GM18858 (cell line): Measurements from ENCODE around the gene TMIGD2.

Source experiments
- ATAC-seq: cut with Tn5 transposase; IDR thresholded peaks from one replicate; pipeline ENCODE4 v1.9.1; 2021; ENCODE audit not compliant: unreplicated experiment

Gene TMIGD2

DNA sequence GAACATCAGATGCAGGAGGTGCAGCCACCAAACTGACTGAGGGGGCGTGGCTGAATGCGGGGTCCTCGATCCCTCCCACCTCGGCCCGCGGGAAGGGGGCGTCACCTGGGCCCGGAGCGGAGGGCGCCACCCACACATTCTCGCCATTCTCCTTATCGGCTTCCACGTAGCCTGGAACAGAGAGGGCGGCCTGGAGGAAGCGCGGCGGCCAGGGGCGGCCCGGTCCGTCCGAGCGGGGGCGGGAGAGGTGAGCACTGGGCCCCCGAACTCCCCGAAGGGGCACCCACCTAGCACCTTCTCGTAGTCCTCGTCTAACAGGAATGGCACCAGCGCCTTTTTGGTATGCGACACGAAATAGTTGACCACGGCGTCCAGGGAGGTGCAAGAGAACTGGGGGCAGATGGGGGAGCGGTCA lies 24.7 kb upstream of the TMIGD2 start:
- no peak for ATAC-seq

DNA sequence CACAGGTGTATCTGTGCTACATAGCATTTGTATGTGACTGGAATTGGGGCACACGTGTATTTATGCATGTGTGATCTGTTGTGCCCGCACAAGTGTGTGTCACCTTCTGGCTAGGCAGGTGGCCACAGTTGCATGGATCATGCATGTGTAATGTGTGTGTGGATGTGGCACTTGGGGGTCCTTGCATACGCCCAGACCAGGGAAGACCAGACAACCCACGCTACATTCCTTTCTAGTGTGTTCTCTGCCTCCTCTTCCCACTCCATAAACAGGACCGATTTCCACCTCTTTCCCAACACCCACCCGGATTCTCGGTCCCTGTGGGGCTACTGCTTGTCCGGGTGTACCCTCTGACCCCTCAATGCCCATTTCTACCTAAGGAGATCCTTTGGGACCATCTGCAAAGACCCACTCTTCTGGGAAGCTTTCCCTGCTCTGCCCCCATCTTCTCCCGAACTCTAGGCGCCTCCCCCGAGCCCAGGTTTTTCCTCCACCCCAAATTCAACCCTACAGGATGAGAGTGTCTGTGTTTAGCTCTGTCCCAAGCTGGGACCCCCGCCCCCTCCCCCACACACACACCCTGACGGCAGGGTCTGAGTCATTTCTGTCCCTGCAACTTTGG lies 24.1 kb upstream of the TMIGD2 start:
- no peak for ATAC-seq

DNA sequence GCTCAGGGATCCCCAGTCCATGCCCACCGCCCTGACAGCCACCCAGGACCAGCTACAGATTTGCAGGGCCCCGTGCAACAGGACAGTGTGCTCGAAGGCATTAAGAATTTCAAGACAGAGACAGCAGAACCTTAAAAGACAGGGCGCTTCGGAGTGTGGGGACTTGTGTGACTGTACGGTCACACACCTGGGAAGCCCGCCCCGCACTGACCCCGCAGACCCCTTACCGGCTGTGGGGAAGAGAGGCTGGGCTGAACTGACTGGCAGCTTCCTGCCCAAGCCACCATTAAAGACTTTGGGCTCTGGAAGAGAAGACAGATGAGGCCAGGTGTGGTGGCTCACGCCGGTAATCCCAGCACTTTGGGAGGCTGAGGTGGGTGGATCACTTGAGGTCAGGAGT lies 22.0 kb upstream of the TMIGD2 start:
- no peak for ATAC-seq

DNA sequence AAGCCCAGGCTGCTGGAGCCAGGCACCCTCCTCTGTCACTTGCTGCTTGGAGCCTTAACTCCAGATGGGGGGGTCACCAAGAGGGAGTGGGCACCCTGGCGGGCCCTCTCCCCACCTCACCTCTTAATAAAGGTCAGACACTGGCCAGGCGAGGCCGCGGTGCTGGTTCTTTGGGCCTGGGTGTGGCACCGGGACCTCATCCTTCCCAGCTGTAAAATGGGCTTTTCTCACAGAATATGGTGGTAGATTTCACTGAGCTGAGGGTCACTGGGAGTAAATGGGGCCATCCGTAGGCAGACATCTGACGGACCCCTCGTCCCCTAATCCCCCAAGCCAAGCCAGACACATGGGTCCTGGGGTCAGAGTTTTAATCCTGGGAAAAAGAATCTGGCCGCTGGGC lies 21.5 kb upstream of the TMIGD2 start:
- no peak for ATAC-seq

DNA sequence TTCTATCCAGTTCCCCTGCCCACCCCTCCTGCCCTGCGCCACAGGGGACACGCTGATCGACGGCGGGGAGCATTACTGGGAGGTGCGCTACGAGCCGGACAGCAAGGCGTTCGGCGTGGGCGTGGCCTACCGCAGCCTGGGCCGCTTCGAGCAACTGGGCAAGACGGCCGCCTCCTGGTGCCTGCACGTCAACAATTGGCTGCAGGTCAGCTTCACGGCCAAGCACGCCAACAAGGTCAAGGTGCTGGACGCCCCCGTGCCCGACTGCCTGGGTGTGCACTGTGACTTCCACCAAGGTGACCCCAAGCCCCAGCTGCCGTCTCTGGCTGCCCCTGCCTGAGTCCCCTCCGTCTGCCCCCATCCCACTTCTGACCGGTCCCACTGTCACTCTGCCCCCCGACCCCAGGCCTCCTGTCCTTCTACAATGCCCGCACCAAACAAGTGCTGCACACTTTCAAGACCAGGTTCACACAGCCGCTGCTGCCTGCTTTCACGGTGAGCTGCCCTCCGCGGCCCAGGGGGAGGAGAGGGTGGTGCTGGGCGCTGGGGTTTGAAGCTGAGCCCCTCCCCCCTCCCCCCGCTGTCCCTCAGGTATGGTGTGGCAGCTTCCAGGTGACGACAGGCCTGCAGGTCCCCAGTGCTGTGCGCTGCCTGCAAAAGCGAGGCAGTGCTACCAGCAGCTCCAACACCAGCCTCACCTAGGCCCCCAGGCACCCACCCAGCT lies 20.9 kb upstream of the TMIGD2 start:
- no peak for ATAC-seq

DNA sequence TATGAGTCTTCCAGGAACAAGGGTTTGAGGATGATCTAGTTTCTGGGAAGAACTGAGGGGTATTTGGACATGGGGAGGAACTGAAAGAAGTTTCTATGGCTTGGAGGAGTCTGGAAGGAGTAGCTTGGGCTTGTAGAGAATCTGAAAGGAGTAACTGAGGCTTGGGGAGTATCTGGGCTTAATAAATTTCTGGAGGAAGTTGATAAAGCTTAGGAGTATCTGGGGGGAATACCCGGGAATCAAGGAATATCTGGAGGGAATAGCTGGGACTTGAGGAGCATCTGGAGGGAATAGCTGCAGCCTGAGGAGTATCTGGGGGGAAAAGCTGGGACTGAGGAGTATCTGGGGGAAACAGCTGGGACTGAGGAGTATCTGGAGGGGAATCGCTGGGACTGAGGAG lies 18.2 kb upstream of the TMIGD2 start:
- no peak for ATAC-seq

DNA sequence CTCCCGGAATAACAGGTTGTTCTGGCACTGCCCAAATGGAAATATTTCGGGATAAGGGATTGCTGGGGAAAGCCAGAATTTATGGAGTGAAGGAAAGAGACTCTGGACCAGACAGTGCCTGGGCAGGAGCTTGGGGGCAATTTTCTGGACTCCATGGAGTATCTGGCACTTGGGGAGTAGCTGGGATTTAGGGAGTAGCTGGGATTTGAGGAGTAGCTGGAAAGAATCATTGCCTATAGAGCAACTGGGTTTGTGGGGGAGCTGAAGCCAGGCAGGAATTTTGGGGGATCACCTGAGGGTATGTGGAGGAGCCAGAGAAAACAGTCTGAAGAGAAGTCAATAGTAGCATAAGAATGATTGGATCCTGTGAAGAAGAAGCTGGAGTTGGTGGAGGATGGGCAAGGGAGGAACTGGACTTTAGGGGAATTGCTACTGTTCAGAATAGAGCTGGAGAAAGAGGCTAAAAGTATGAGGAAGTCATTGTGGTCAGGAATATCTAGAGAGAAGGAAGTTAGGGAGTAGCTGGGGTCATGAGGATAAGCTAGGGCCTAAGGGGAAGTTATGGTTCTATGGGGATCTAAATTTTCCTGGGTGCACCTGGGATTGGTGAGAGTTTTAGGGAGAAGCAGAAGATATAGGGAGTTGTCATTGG lies 17.0 kb upstream of the TMIGD2 start:
- no peak for ATAC-seq

DNA sequence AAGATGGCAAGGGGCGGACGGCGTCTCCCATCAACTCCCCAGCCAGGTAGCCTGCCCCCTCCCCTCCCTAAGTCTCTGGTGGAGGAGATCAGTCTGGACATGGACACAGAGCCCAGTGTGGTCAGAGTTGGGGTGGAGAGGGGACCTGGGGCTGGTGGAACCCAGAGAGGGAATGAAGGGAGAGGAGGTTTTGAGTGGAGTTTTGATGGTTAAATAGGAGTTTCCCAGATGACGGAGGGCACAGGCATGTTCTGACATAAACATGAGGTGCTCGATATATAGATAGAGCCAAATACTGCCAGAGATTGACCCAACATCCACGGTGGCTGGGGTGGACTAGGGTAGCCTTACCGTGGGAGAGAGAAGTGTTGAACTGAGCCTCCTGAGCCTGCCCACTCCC lies 16.3 kb upstream of the TMIGD2 start:
- no peak for ATAC-seq

DNA sequence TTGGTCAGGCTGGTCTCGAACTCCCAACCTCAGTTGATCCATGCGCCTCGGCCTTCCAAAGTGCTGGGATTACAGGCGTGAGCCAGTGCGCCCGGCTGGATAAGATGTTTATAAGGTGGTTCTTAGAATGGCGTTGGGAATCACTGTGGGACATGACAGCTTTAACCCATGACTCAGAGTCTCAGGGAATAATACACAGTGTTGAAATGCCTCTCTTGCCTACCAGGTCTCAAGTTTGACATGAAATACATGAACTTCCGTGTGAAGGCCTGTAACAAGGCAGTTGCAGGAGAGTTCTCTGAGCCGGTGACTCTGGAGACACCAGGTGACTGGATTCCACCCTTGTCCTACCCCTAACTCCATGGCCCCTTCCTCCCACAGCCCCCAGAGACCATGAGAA lies 14.8 kb upstream of the TMIGD2 start:
- no peak for ATAC-seq

DNA sequence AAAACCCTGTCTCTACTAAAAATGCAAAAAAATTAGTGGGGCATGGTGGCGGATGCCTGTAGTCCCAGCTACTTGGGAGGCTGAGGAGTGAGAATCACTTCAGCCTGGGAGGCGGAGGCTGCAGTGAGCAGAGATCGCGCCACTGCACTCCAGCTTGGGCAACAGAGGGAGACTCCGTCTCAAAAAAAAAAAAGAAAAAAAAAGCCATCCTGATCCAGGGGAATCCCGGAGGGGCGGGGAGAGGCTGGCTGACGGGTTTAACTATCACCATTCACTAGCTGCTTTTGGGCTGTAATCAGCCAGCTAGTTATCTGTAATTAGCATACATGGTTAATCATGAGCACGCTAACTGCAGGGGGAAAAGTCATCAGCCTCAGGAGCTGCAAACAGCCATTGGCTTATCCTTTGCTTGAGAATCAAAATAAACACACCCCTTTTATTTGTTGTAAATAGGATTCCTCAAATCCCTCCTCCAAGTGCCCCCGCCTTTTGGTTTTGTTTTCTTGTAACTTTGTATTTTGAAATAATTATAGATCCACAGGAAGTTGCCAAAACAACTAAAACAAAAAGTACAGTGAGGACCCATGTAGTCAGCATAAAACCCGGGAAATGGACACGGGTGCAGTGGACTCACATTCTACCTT lies 11.8 kb upstream of the TMIGD2 start:
- ATAC-seq: no peak

DNA sequence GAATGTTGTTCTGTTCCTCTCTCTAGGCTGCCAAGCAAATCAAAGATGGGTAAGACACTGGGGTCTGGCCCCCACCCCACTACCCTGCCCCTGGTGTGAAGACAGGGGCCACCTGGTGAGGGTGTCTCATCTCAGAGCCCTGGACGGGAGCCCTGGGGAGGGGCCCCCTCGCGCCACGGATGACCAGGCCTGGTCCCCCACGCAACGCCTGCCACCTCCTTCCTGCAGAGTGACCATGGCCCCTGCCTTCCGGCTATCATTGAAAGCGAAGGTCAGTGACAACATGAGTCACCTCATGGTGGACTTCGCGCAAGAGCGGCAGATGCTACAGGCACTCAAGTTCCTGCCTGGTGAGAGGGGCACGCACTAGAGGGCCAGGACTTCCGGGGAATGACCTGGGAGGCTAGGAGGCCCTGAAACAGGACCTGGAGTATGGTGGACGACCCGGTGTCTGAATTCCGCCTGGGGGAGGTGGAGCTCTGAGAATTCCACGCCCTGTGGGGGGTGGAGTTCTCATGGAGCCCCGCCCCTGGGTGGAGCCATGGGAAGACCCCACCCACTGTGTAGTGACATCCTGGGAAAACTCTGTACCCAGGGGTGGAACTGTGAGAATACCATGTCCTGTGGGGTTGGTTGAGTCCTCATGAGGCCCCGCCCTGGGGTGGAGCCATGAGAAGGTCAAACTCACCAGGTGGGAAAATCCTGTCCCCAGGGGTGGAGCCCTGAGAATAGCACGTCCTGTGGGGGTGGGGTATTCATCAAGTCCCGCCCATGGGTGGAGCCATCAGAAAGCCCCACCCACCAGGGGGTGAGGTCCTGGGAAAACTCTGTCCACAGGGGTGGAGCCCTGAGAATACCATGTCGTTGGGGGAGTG lies 8.3 kb upstream of the TMIGD2 start:
- ATAC-seq: no peak

DNA sequence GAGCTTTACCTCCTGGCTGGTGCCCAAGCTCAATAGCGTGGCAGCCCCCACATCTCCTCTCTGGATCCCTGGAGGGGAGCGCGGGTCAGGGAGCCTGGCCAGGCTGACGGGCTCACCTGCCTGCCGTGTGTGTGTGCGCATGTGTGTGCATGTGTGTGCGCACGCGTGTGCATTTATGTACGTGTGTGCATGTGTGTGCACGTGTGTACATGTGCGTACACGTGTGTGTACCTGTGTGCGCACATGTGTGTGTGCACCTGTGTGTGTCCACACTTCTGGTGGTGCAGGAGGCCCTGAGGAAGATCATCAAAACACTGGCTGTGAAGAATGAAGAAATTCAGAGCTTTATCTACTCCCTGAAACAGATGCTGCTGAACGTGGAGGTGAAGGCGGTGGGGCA lies 3.5 kb upstream of the TMIGD2 start:
- ATAC-seq: no peak

DNA sequence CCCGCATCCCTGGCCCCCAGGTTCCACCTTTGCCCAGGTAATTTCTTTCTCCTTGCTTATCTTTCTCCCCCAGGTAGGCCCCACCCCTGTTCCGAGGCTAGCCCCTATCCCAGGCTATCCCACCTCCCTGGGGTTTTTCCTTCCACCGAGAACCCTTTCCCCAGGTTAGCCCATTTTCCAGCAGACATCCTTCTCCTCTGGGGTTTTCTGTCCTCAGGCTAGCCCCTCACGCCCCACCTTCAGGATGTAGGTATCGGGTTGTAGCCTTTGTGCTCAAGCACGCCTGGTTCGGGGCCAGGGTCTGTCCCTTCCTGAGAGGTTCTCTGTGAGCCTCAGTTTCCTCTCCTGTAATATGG lies 3.0 kb upstream of the TMIGD2 start:
- no peak for ATAC-seq

DNA sequence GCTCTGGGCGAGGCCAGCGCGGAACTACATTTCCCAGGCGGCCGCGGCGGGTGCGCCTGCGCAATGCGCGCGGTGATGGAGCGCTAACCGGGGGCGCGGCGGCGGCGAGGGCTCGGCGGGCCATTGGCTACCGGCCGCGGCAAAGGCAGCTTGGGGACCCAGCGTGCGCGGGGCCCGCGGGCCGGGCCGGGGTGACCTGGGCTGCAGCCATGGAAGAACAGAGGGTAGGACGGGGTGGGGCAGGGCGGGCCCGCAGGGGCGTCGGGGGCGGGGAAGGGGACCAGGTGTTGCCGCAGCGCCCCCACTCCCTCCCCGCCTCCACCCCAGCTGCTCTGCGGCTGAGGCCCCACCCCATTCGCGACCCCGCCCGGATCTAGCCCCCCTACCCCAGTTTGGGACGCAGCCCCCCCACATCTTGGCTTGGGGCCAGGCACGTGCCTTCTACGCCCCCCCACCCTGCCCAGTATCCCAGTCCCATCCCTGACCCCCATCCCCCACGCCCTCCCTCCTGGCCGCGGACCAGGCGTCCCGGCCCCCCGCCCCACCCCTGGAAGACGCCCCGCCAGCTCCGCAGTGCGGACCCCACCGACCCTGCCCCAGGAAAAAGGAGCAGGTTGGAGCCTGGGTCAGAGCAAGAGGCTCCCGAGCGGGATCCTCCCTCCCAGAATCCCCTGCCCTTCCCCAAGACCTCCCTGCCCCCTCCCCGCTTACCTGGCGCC lies 2.5 kb upstream of the TMIGD2 start, which contains the start of gene FSD1:
Gene FSD1, plus strand, starts transcription at position 61 of the 719 bp plus-strand sequence. Its CDS starts 149 bp downstream, at position 210.
- ATAC-seq: no peak

DNA sequence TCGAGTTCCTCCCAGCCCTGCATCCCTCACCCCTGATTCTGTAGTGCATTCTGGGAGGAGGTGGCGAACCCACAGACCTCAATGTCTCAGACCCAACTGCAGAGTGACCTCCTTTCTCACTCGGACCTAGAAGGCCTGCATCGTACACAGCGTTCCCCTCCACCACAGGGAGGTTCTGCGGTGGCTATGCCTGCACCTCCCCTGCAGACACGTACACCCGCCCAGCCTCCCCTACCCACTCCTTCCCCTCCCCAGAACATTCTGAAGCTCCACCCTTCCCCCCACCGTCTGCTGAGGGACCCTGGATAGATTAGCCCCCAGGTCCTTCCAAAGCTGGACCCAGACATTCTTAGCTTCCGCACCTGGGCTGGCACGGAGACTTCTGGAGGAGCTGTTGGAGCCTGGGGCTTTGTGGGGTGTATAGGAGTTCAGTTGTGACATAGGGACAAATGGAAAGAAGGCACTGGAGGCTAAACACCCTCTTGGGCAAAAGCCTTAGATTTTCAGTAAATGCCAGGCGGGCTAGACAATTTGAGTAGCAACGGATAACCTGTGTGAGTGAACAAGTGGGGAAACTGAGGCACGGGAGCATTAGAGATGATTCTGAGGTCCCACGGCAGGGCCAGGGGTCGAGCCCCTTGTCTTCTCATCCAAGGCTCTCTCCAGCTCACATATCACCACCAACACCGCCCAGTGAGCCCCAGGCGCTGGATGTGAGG lies 1.8 kb upstream of the TMIGD2 start:
- no peak for ATAC-seq

DNA sequence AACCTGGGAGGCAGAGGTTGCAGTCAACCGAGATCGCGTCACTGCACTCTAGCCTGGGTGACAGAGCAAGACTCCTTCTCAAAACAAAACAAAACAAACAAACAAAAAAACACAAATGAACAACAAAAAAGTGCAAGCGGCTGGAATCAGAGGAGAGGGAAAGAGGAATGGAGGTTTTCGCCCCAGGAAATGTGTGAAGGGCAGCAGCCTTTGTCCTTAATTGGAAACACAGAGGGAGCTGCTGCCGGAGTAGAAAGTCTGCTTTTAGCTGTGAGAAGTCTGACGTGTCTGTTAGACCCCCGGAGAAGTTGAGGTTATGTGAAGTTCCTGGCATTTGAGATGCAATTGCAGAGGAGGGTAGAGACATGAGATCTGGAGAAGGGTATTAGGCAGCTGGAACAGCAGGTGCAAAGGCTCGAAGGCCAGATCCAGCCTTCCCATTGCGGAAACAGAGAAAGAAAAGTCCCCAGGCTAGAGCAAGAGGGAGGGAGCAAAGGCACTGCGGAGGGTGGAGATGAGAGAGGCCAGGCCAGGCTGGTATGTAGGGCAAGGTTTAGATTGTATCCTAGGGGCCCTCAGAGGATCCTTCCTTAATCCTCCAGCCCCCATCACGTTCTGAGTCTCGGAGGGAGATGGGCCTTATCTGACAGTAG lies 473 bp downstream of the TMIGD2 start:
- no peak for ATAC-seq

DNA sequence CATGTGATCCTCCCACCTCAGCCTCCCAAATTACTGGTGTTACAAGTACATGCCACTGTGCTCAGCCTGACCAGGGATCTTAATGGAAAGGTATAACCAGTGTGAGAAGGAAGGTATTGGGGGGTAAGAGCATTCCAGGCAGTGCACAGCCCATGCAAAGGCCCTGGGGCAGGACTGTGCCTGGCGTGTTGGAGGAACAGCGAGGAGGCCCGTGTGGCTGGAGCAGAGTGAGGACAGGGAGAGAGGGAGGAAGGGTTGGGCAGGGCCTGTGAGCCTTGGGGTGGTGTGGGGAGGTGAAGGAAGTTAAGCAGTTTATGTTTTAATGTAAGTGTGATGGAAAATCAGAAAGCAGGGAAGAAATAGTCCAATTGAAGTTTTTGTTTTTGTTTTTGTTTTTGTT lies 1.6 kb downstream of the TMIGD2 start:
- no peak for ATAC-seq

DNA sequence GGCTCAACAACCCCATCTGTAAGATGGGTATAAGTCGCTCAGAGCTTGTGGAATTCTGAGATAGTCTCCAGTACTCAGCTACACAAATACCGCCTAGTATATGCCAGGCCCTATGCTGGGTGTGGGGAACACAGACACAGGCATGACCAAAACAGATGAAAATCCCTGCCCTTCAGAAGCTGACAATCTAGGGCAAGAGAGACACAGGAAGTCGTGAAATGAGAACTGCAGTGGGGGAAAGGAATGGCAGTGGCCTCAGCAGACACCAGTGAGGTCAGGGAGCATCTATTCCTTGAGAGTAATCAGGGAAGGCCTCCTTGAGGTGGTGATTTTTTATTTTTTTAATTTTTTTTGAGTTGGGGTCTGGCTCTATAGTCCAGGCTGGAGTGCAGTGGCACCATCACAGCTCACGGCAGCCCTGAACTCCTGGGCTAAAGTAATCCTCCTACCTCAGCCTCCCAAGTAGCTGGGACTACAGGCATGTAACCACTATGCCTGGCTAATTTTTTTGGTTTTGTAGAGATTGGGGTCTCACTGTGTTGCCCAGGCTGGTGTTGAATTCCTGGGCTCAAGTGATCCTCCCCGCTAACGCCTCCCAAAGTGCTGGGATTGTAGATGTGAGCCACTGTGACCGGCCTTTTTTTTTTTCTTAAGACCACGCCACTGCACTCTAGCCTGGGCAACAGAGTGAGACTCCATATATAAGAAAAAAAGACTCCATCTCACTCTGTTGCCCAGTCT lies 3.2 kb downstream of the TMIGD2 start:
- no peak for ATAC-seq
